Vagina (tissue), 2 donors: ENCODE data around the gene UBR4.

Source experiments
- CTCF ChIP-seq, 3 experiments: fragments of 450-650 bp in 2 of 3; fragments of 200-600 bp in 1 of 3; sonication (generic) in 1 of 3; IDR thresholded peaks; one replicate each; pipeline ENCODE4 v1.5.1; 2017 to 2019; ENCODE audit warnings: antibody characterized with exemption in 3 of 3, mild to moderate bottlenecking in 2 of 3, moderate library complexity in 2 of 3
- POLR2A ChIP-seq, 2 donors: fragments of 450-650 bp; IDR thresholded peaks; one replicate each; pipeline ENCODE4 v1.6.1; 2017; ENCODE audit warnings: antibody characterized with exemption in 2 of 2, mild to moderate bottlenecking in 2 of 2, moderate library complexity in 2 of 2

GRCh38 chr1:19193004-19193403 is 17.1 kb downstream of the UBR4 start:
- TF ChIP-seq CTCF (IDR thresholded peaks at IDR 0.05) (no peak), POLR2A (IDR thresholded peaks at IDR 0.05) (no peak)
